Measurements from ENCODE around the gene BRINP2.

DNA sequence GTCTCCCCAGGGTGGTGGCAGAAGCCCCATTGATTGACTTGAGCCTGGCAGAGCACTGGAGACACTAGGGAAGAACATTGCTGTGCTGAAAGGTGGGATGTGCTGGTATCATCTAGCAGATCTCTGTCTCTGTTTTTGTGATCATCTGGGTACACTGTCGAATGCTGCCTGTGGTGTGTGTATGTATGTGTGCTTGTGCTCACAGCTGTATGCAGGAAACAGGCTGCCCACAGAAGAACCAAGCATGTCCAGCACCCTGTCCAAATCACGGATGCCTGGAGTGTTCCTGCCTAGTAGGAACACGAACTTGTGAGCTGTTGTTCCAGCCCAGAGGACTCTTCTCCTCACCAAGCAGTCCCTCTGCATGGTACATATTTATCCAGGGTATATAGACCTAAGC is 1.5 kb downstream of the BRINP2 start:
- TF ChIP-seq, protein P1, sequence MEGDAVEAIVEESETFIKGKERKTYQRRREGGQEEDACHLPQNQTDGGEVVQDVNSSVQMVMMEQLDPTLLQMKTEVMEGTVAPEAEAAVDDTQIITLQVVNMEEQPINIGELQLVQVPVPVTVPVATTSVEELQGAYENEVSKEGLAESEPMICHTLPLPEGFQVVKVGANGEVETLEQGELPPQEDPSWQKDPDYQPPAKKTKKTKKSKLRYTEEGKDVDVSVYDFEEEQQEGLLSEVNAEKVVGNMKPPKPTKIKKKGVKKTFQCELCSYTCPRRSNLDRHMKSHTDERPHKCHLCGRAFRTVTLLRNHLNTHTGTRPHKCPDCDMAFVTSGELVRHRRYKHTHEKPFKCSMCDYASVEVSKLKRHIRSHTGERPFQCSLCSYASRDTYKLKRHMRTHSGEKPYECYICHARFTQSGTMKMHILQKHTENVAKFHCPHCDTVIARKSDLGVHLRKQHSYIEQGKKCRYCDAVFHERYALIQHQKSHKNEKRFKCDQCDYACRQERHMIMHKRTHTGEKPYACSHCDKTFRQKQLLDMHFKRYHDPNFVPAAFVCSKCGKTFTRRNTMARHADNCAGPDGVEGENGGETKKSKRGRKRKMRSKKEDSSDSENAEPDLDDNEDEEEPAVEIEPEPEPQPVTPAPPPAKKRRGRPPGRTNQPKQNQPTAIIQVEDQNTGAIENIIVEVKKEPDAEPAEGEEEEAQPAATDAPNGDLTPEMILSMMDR (conservative IDR thresholded peaks at IDR 0.05 in 1 of 2, IDR thresholded peaks at IDR 0.05 in 1 of 2; ENCODE audit: extremely low read depth in 1 of 2, insufficient read depth in 1 of 2, low read depth in 1 of 2, low read length in 2 of 2), result no peak
- TF ChIP-seq EZH2 (IDR thresholded peaks at IDR 0.05; ENCODE audit: borderline replicate concordance, low read length), result no peak

Measured in mammary epithelial cell (primary cell).